Head of caudate nucleus (tissue), 42 donors: ENCODE results near the gene DHX8.

Experiments used
- DNase-seq, 42 donors: peaks; one replicate each; pipeline versions ENCODE4 v3.0.0 to v3.0.0-alpha.2; 2020 to 2021; ENCODE audit warnings: mixed read lengths in 7 of 42
- intact Hi-C: fragments of 100-400 bp; cut with DNase I; formaldehyde crosslinking; loops from one replicate; pipeline ENCODE4 v1.15.0; 2022

The DHX8 gene

DNA sequence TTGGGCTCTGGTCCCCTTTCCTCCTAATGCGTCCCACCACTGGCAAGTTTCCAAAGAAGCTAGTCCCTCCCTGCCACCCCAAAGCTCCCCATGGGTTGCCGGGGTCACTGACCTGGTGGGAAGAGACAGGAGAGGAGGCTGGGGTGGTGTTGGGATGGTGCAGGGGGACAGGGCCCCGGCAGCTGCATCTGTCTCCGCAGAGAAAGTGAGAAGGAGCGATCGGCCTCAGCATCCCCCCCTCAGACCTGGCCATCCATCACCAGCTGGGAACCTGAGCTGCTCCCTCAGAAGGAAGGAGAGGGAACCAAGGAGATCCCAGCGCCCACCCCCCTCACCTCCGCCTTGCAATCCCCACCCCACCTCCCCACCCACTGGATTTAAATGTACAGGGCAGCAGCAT, 59.1 kb downstream of the DHX8 start:
- intact Hi-C loops, result no loop called here
- no peak for DNase-seq

DNA sequence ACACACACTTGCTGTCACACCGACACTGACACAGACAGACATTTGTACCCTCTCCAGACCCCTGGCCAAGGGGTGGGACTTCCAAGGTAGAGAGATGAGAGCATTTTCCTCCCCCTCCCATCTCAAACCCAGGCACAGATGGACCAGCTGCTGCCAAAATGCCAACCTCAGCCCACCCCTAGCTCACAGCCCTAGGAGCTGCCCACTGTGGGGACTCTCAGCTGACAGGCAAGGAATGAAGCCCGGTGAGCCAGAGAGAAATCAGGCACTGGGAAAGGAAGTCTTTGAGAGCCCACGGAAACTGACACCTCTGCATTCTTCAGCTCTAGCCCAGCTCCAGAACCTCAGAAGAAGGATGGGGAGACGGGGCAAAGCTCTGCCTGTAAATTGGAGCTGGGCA, 59.5 kb downstream of the DHX8 start:
- intact Hi-C loops, result no loop called here
- no peak for DNase-seq

DNA sequence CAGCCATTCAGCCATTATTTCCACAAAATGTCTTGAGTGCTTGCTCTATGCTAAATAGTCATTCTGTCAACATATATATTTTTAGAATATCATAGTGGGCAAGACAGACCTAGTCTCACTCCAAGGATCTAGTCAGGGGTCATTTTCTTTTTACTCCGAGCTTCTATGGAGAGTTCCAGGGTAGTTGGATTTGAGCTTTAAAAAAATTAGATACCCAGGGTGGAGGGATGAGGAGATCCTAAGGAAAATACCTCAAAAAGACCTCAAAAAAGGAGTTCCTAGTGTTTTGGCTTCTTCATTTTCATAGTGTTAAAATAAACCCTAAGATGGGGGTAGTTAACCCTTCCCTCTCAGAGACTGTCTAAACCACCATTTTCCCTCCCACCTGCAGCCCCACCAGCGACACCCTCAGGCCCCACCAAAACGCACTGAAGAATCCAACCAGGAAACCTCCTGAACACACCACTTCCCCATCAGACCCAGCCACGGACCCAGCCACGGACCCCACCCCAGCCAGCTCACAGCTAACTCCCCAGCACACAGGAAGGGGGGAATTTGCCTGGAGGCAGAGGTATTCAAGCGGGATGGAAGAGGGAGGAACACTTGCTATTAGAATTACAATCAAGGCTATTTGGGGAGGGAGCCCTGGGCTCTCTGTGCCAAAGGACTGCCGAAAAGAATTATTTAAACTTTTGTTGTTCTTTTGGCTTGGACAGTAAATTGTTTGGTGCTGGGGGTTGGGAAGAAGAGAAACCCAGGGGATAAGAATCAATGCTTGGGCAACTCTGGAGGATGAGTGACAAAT, 60.2 kb downstream of the DHX8 start:
- DNase-seq, result no peak
- intact Hi-C loops, result no loop called here

DNA sequence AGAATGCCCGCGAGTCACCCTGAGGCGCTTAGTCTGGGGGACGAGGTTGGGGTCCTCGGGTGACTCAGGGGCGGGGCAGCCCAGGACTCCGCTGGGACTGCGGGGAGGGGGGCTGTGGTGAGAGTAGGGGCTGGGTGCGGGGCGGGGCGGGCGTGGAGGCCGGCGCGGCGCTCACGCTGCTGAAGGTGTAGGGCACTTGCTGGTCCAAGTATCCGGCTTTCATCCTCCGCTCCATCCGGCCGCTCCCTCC, 61.5 kb downstream of the DHX8 start:
- intact Hi-C loops, result no loop called here
- peak in 2 of 42 donors; percentile 15 to 49 for DNase-seq

DNA sequence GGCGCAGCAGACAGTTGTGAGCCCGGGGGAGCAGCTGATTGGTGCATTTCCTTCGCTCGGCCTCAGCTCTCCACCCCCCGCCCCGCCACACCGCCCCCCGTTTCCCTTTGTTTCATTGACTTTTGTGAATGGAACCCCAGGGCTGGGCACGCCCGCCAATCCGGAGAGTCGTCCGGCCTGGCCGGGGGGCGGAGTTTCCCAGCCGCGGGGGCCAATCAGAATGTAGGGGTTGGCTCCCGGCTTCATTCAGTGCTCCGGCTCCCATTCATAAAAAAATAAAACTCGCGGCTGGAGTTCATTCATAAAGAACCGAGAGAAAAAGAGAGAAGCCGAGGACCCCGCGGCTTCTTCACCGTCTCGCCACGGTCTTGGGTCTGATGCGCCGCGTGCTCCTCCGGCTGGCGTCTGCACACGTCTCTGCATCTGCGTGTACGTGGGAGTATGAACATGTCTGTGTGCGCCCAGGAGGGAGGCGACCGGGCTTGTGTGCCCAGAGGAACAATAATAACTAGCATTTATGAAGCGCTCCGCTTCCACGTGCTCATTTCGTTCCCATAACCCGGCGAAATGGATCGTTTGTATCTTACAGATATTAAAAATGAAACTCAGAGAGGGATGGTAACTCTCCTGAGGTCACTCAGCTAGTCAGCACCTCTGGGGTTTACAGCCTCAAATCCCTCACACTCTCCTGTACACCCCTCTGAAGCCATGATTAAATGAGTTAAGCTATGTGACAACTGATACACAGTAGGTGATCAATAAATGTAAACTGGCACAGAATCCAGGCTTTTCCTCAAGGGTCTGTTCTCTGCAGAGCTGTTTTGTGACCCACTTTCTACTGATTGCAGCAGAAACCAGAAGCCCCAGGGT, 62.8 kb downstream of the DHX8 start, which contains the start of gene ETV4:
Gene ETV4, minus strand, starts transcription at position 22 of the 870 bp plus-strand sequence. CDS start 723 bp downstream, outside the sequence.
- intact Hi-C loops, result no loop called here
- DNase-seq, result peak; percentile 86 to 98 (median 95)

DNA sequence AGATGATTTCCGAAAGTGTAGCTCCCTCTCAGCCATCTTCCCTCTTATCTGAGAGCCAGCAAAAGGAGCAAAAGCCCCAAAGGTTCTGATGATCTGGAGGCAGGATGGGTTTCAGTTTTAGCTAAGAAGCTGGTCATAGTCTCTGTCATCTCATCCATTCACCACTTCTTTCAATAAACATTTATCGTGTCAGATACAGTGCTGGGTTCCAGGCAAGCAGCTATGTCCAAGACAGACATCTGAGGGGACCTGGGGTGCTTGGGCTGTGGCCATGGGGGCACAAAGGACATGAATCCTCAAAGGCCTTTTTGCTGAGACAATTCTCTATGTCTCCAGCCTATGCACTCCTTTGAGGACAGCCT, 63.4 kb downstream of the DHX8 start:
- no peak for DNase-seq
- intact Hi-C loops, result no loop called here

DNA sequence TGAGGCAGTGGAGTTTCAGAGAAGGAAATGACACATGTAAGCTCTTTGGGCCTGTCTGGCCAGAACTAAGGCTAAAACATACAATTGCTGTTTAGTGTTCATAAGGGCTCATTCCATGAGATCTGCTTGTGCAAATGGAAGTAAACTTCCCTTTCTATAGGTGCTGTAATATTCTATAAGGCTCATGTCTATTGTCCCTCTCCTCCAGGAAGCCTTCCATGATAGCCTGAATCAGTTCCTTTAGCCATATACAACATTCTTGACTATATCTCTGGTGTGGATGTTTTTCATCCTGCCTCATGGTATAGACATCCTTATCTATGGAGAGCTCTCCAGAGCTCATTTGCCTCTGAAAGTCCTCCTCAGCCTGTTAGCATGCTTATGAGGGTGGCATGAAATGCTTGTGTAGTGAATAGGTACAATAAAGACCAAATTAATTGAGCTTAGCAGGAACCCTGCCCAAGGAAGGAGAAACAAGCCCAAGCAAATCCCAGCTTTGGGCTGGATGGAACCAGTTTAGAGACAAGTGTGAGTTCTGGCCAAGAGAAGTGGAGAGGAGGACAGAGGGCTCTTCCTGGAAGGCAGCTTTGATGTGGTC, 64.0 kb downstream of the DHX8 start:
- intact Hi-C loops, result no loop called here
- no peak for DNase-seq

DNA sequence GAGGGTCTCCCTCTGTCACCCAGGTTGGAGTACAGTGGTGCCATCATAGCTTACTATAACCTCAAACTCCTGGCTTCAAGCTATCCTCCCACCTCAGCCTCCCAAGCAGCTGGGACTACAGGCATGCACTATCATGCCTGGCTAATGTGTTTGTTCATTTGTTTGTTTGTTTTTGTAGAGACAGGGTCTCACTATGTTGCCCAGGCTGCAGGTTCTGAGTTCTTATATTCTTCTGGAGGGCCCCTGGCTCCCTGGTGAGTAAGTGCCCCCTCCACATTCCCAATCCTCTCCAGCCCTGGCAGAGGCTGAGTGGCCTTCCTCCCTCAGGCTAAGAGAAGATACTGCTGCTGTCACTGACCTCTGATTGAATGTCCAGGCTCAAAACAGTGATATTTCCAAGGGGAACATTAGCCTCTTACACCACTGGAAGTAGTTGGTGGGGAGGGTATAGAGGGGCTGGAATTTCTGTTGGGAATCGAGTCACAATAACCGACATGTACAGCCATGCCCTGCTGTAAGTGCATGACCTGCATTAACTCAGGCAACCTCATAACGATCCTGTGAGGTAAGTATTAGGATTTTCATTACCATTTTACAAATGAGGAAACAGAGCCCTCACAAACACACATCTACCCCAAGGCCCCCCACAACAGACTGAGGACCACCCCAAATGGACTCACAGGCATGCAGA, 65.1 kb downstream of the DHX8 start:
- DNase-seq, result no peak
- intact Hi-C loops, result no loop called here

DNA sequence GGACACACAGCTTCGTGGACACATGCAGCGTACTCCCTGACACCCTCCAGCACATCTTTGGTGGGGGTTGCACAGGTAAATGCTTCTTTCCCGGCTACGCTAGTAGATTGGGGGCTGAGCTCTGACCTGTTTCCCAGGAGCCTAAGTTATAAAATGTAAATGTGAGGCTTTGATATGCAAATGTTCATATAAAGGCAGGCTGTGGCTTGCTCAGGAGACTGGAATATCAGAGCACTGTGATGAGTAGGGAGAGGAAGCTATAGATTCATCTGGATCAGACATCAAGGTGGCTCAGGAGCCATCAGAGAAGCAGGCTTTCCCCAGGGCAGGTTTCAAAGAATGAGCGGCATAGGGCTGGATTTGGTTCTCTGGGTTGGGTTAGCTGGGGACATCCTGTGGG, 65.7 kb downstream of the DHX8 start:
- intact Hi-C loops, result no loop called here
- DNase-seq, result no peak

DNA sequence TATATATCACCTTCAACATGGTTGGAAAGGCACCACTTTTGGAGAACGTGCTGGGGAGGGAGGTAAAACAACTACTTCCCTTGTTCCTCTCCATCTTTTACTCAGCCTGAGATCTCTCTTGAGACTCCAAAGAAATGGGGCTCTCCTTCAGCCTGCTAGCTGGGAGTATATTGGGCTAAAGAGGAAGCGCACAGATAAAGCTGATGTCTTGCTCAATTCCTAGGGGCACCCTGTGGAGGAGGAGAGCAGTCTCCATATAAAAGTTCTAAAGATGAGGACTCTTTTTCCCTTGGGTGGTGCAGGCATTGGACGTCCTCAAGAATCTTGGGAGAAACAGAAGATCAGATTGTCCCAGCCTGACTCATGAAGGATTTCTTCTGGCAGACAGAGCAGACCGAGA, 67.0 kb downstream of the DHX8 start:
- DNase-seq, result no peak
- intact Hi-C loops, result no loop called here

DNA sequence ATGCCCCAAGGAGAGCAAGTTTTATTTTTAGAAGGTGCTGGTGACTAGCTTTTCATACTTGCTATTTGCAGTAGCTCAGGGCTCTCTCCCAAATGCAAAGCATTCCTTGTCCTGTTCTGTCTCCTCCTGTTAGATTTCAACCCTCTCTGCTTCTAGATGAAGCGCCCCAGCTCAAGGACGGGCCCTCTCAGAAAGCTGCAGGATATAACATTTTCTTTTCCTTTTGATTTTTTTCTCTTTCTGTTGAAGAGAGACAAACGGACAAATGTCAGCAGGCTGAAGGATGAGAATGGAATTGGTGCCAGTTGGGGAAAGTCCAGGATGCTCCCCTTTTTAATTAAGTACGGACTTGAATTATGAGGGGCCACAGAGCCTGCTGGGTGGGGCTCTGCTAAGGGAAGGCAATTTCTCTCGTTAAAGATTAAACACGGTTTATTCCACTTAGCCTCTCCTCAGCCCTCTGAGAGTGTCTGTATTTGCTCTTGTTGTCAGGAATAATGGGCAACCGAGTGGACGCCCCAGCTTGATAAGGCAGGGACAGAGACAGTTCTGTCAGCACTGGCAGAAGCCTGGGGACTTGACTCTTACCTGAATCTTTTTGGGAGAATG, 68.6 kb downstream of the DHX8 start:
- DNase-seq, result no peak
- intact Hi-C loops, result no loop called here

DNA sequence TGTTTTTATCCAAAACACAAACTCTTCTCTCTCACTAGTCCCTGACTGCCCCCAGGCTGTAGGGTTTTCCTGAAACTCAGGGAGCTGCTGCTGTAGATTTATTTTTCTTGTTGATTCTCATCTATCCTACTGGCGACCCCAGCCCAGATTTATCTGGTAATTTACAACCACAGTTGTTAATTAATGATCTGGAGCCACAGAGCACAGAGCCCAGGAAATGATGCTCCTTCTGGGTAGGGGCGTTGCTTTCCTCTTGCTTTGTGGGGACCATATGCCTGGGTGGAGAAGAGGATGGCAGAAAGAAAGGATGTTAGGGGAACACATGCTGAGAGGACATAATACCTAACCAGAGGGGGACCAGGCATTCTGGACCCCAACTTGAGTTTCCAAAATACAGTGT, 69.8 kb downstream of the DHX8 start:
- no peak for DNase-seq
- intact Hi-C loops, result no loop called here

DNA sequence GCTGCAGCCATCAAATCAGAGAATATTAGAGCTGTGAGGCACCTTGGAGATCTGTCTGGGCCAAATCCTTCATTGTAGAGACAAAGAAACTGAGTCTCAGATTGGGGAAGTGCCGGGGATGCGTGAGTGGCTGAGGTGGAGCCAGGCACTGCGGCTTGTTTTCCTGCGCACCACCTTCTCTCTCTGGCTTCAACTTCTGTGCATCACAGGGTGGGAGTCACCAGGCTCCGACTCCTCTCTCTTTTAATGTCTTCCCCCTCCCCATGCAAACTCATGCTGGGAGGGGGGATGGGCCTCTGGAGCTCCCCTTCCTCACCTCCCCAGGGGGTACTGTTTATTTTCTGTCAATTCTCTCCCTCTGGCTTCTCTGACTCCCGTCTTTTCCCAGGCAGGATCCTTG, 71.1 kb downstream of the DHX8 start:
- intact Hi-C loops, result no loop called here
- no peak for DNase-seq

DNA sequence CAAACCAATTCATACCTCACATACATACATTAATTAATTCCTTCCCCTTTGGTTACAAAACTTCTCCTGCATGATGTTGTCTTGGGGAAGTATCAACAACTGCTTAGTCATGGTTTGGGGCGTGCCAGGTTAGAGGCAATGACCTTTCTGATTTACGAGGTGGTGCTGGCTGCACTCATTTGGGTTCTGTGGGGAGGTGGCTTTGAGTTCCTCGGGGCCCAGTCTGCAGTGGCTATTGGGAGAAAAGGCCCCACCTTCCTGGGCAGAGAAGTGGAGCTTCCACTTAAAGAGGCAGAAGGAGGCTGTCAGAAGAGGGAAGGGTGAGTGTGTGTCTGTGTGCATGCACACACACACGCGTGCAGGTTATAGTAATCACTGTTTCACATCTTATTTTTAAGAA, 72.5 kb downstream of the DHX8 start:
- intact Hi-C loops, result no loop called here

DNA sequence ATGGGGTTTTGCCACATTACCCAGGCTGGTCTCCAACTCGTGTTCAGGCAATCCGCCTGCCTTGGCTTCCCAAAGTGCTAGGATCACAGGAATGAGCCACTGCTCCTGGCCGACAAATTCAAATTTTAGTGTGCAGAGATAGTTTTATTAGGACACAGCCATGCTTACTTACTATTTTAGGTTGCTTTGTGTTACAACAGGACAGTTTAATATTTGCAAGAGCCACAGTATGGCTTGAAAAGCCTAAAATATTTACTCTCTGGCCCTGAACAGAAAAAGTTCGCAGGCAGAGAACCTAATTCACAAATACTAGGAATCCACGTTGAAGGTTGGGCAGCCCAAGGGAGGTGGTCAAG, 75.0 kb downstream of the DHX8 start:
- intact Hi-C loops, result no loop called here
- DNase-seq, result no peak

More for the DNA sequence above, 72.5 kb downstream of the DHX8 start:
- no peak for DNase-seq

DNA sequence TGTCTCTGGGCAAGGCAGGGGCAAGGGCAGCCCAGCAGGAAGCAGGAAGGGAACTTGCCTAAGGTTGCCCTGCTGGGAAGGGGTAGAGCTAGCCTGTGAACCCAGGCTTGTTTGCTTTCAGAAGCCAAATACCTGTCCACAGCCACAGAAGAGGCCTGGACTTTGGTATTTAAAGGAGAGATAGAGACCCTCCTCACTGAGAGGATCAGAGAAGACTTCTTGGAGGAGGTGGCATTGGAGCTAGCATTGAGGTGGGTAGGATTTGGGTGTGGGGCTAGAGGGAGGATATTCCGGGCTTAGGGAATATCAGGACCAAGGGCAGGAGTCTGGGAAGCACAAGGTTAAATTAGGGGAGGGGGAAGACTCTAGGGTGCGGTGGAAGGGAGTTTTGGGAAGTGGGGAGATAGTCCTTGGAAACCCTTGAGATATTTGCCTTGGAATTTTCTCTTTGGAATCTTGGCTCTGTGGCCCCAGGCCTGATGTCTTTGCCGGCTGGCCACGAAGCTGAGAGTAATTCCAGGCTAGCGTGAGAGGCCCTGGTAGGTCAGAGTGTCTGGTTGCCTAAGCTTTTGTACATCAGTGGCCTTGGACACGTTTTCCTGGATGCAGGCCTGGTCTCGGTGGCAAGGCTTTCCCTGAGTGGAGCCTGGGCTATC, 75.5 kb downstream of the DHX8 start:
- no peak for DNase-seq
- intact Hi-C loops, result no loop called here

DNA sequence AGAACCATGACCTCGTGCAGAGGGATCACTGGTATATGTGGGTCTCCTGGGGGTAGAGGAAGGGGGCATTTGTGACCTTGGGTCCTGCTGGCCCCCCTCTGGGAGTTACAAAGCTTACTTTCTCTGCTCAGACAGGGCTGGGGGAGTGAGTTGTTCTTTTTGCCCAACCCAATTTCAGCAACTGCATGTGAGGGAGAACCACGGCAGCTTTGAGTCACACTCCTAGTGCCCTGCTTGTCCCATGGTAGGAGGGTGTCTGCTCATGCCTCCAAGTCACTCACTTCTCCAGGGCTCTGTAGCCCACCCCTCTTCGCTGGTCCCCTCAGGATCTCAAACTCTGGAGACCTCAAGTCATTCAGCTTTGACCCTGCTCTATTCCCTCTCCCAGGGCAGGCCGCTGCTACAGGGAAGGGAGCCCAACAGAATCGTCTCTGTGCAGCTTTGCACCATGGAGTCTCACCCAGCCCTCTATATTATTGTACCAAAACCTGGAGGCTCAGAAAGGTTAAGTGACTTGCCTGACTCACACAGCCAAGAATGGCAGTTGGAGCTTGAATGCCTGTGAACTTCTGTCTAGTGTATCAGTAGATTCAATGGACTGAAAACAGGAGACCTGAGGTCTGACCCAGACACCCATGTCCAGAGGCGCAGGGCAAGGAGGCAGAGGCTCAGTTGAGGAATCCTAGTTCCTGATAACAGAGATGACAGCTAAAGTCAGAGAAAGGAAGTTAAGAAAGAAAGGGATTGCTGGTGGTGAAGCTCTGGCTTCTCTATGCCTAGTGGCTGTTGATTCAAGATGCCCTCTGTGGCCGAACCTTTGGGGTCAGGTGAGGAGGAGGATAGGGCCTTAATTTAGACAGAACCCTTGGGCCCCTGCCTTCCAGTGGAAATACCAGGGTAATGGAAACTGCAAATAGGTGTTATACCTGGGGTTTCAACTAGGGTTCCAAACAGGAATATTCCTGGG, 77.0 kb downstream of the DHX8 start:
- DNase-seq, result no peak
- intact Hi-C loops, result no loop called here
